SU-DHL-6 (cell line): ENCODE results near the gene RSPRY1.
A peak's percentile ranks its signal among the peaks of the same experiment; 100 is the strongest.

ENCODE experiments used
- H2AFZ ChIP-seq: fragments of 200-600 bp; sonication (generic); 2 replicates; pipeline ENCODE4 v1.6.1; 2014; ENCODE audit warnings: low read depth, mild to moderate bottlenecking, moderate library complexity, mixed read lengths, antibody characterized with exemption, low read length; ENCODE audit not compliant: severe bottlenecking
- H3F3A ChIP-seq: fragments of 200-600 bp; shearing (Covaris generic); 2 replicates; pipeline ENCODE4 v1.6.0; 2016; ENCODE audit warnings: antibody characterized with exemption, mild to moderate bottlenecking; ENCODE audit not compliant: insufficient read depth
- H3K27ac ChIP-seq: fragments of 200-600 bp; sonication (generic); 2 replicates; pipeline ENCODE4 v1.5.1; 2016; ENCODE audit warnings: low read depth, mild to moderate bottlenecking, low read length, moderate library complexity, mixed read lengths
- H3K27me3 ChIP-seq: fragments of 200-600 bp; sonication (generic), shearing (Covaris generic); 2 replicates; pipeline ENCODE4 v1.6.0; 2014; ENCODE audit warnings: mild to moderate bottlenecking, low read length
- H3K36me3 ChIP-seq: fragments of 200-600 bp; sonication (generic); 2 replicates; pipeline ENCODE4 v1.6.1; 2014; ENCODE audit warnings: mild to moderate bottlenecking, low read length, mixed read lengths
- H3K4me2 ChIP-seq: fragments of 300-600, 200-600 bp; shearing (Covaris generic), sonication (generic); 2 replicates; pipeline ENCODE4 v1.6.0; 2014; ENCODE audit warnings: low read length, low read depth, mild to moderate bottlenecking; ENCODE audit not compliant: poor library complexity, severe bottlenecking
- H3K4me3 ChIP-seq: fragments of 200-600 bp; sonication (generic); 2 replicates; pipeline ENCODE4 v1.5.1; 2014; ENCODE audit warnings: antibody characterized with exemption, low read length, mild to moderate bottlenecking, mixed read lengths; ENCODE audit not compliant: insufficient read depth, poor library complexity, severe bottlenecking
- H3K79me2 ChIP-seq: fragments of 200-600 bp; sonication (generic); 2 replicates; pipeline ENCODE4 v1.6.1; 2014; ENCODE audit warnings: mild to moderate bottlenecking, low read length, moderate library complexity; ENCODE audit not compliant: insufficient read depth
- H3K9ac ChIP-seq: fragments of 200-600 bp; sonication (generic); 2 replicates; pipeline ENCODE4 v1.7.0; 2014; ENCODE audit warnings: mild to moderate bottlenecking, low read length
- H3K9me2 ChIP-seq: fragments of 200-600 bp; sonication (generic); replicated peaks from 2 replicates; pipeline ENCODE4 v1.6.1; 2014; ENCODE audit warnings: low read length; ENCODE audit not compliant: insufficient read depth
- H3K9me3 ChIP-seq: fragments of 200-600 bp; sonication (generic); 2 replicates; pipeline ENCODE4 v1.6.1; 2014; ENCODE audit warnings: low read length, mixed read lengths; ENCODE audit not compliant: insufficient read depth
- H4K20me1 ChIP-seq: fragments of 200-600 bp; sonication (generic); 2 replicates; pipeline ENCODE4 v1.6.1; 2014; ENCODE audit warnings: low read depth, mild to moderate bottlenecking, antibody characterized with exemption, low read length, moderate library complexity, mixed read lengths
- CTCF ChIP-seq: fragments of 200-600 bp; sonication (generic); IDR thresholded peaks from one replicate; pipeline ENCODE4 v1.5.1; 2017; ENCODE audit warnings: antibody characterized with exemption, mild to moderate bottlenecking, low read length, moderate library complexity; ENCODE audit not compliant: insufficient read depth, poor library complexity, severe bottlenecking
- EZH2phosphoT487 ChIP-seq: fragments of 200-600 bp; sonication (generic), shearing (Covaris generic); conservative IDR thresholded peaks from 2 replicates; pipeline ENCODE4 v1.6.1; 2018; ENCODE audit warnings: mild to moderate bottlenecking, antibody characterized with exemption, low read length, moderate library complexity, mixed read lengths

RSPRY1 gene

GRCh38 chr16:57167953-57168352 lies 18.2 kb upstream of the RSPRY1 start:
- Histone ChIP-seq H3F3A (0 out of 2 replicates have a peak, but pooled peaks cover 7% of the 10 kb centered on the region), H3K9me3 (no peaks in the 10 kb centered on the region), H3K79me2 (no peaks in the 10 kb centered on the region), H4K20me1 (no peaks in the 10 kb centered on the region), H3K9me2 (no peaks in the 10 kb centered on the region), H3K27me3 (no peaks in the 10 kb centered on the region), H3K36me3 (peaks cover 26% of the 10 kb centered on the region), H3K9ac (no peak overlapping the region), H3K4me3 (no peak overlapping the region), H3K4me2 (no peak overlapping the region), H2AFZ (no peak overlapping the region), H3K27ac (no peak overlapping the region)
- TF ChIP-seq CTCF (peak; percentile 39), EZH2phosphoT487 (no peak)

DNA sequence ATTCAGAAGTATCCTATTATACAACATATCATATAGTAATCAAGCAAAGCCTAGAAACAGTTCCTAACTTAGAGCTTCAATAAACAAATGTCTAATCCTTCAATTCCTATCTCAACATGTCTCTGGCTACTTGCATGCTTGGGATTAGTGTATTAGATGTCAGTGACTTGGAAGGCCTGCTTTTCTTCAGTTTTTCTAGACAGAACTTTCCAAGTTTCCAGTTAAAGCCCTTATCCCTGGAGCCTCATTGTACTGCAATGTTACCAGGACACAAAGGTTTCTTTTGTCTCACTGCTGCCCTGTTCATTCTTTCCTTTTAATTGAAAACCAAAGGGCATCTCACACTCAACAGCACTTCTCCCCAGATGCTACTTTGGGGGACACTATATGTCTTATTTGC lies 16.8 kb upstream of the RSPRY1 start:
- Histone ChIP-seq H3K9ac (no peak overlapping the region), H3K27ac (no peak overlapping the region), H3K9me3 (no peaks in the 10 kb centered on the region), H3K79me2 (no peaks in the 10 kb centered on the region), H3K27me3 (no peaks in the 10 kb centered on the region), H3K4me3 (no peak overlapping the region), H3K4me2 (no peak overlapping the region), H3K9me2 (no peaks in the 10 kb centered on the region), H4K20me1 (no peaks in the 10 kb centered on the region), H3F3A (0 out of 2 replicates have a peak, but pooled peaks cover 7% of the 10 kb centered on the region), H2AFZ (no peak overlapping the region), H3K36me3 (peaks cover 18% of the 10 kb centered on the region)
- TF ChIP-seq EZH2phosphoT487 (no peak), CTCF (no peak)

- Histone ChIP-seq H3F3A (0 out of 2 replicates have a peak, but pooled peaks cover 7% of the 10 kb centered on the region), H3K9ac (no peak overlapping the region), H3K4me2 (no peak overlapping the region), H3K36me3 (peaks cover 11% of the 10 kb centered on the region; the same call in 1 of the 2 replicates), H3K27me3 (no peaks in the 10 kb centered on the region), H4K20me1 (no peaks in the 10 kb centered on the region), H2AFZ (no peak overlapping the region), H3K4me3 (no peak overlapping the region), H3K9me3 (no peaks in the 10 kb centered on the region), H3K79me2 (peaks cover 15% of the 10 kb centered on the region), H3K9me2 (no peaks in the 10 kb centered on the region), H3K27ac (no peak overlapping the region)
- TF ChIP-seq EZH2phosphoT487 (no peak), CTCF (no peak)
Observed at GRCh38 chr16:57172721-57173290, 13.3 kb upstream of the RSPRY1 start.
